Activated T-cell treated with anti-CD3 and anti-CD28 coated beads for 48 hours (primary cell): ENCODE results near the gene KIF18A.
"Not testable (repeated sequence)": the region's sequence is repeated elsewhere in the genome, so short reads cannot be mapped to it uniquely, and the experiment has no call there.

Experiments
- DNase-seq: peaks from one replicate; pipeline ENCODE4 v3.0.0-alpha.2; 2020; ENCODE audit warnings: low read depth

KIF18A gene

GRCh38 chr11:28107750-28108618 lies at the start of gene KIF18A, which contains the start of gene METTL15:
TSS of gene KIF18A (minus strand) at chr11:28108156. CDS start at chr11:28097947, 10,209 bp downstream.
TSS of gene METTL15 (plus strand) at chr11:28108388. CDS start at chr11:28113335, 4,947 bp downstream.
- DNase-seq, result peak; percentile 98

GRCh38 chr11:28153586-28153985 lies 45.6 kb upstream of the KIF18A start:
- no peak for DNase-seq

- no peak for DNase-seq
These were observed 44.8 kb upstream of the KIF18A start for GRCh38 chr11:28152743-28153142.

- no peak for DNase-seq
These were observed 38.3 kb upstream of the KIF18A start for GRCh38 chr11:28146123-28146751.

- no peak for DNase-seq
These were observed 36.9 kb upstream of the KIF18A start for GRCh38 chr11:28144808-28145207.

GRCh38 chr11:28142724-28143123 lies 34.8 kb upstream of the KIF18A start:
- DNase-seq, result no peak

GRCh38 chr11:28140689-28141455 lies 32.9 kb upstream of the KIF18A start:
- DNase-seq, result no peak

GRCh38 chr11:28139841-28140415 lies 32.0 kb upstream of the KIF18A start:
- no peak for DNase-seq

GRCh38 chr11:28137832-28138231 lies 29.9 kb upstream of the KIF18A start:
- no peak for DNase-seq

GRCh38 chr11:28137366-28137765 lies 29.4 kb upstream of the KIF18A start:
- no peak for DNase-seq

GRCh38 chr11:28136157-28136556 lies 28.2 kb upstream of the KIF18A start:
- DNase-seq, result not testable (repeated sequence)

- no peak for DNase-seq
These were observed 25.2 kb upstream of the KIF18A start for GRCh38 chr11:28133146-28133545.

GRCh38 chr11:28132548-28132947 lies 24.6 kb upstream of the KIF18A start:
- no peak for DNase-seq

GRCh38 chr11:28123151-28123581 lies 15.2 kb upstream of the KIF18A start:
- no peak for DNase-seq

GRCh38 chr11:28117712-28118111 lies 9.8 kb upstream of the KIF18A start:
- DNase-seq, result no peak

- DNase-seq, result no peak
These were observed 6.8 kb upstream of the KIF18A start for GRCh38 chr11:28114731-28115130.

GRCh38 chr11:28114116-28114515 lies 6.2 kb upstream of the KIF18A start:
- DNase-seq, result no peak

- no peak for DNase-seq
These were observed 2.9 kb upstream of the KIF18A start for GRCh38 chr11:28110821-28111200.

- peak; percentile 43 for DNase-seq
These were observed 2.3 kb upstream of the KIF18A start for GRCh38 chr11:28110108-28110820.

- DNase-seq, result no peak
These were observed 1.0 kb upstream of the KIF18A start for GRCh38 chr11:28108958-28109357.

GRCh38 chr11:28107191-28107749 lies 686 bp downstream of the KIF18A start:
- DNase-seq, result no peak
